Liver (tissue), 9 donors: ENCODE measurements around the gene DDX42. TPM values are rescaled to one million over a fixed set of nuclear protein-coding genes. Genes with fewer than 3 reads are reported as not detected.

Source experiments
- DNase-seq: peaks from one replicate; pipeline ENCODE4 v3.0.0-alpha.2; 2017; ENCODE audit warnings: low spot score
- H3K27ac ChIP-seq, 2 donors: one replicate each; pipeline ENCODE4 v1.7.0; 2013; ENCODE audit warnings: inconsistent platforms in 2 of 2, low read length in 2 of 2, control low read depth in 1 of 2, low read depth in 1 of 2, mild to moderate bottlenecking in 1 of 2
- H3K27me3 ChIP-seq, 4 donors: one replicate each; pipeline versions ENCODE4 v1.6.1 to v1.7.0; 2013; ENCODE audit warnings: low read length in 3 of 4, inconsistent platforms in 1 of 4, mild to moderate bottlenecking in 1 of 4, moderate library complexity in 1 of 4; ENCODE audit not compliant: control insufficient read depth in 4 of 4, insufficient read depth in 4 of 4
- H3K36me3 ChIP-seq, 4 donors: one replicate each; pipeline versions ENCODE4 v1.6.1 to v1.7.0; 2013; ENCODE audit warnings: low read length in 3 of 4, mild to moderate bottlenecking in 3 of 4, low read depth in 1 of 4, moderate library complexity in 1 of 4; ENCODE audit not compliant: control insufficient read depth in 4 of 4, insufficient read depth in 3 of 4
- H3K4me1 ChIP-seq, 4 donors: one replicate each; pipeline versions ENCODE4 v1.6.1 to v1.7.0; 2013; ENCODE audit warnings: low read length in 3 of 4, mild to moderate bottlenecking in 3 of 4, moderate library complexity in 1 of 4; ENCODE audit not compliant: control insufficient read depth in 4 of 4, insufficient read depth in 4 of 4
- H3K4me3 ChIP-seq, 3 donors: one replicate each; pipeline versions ENCODE4 v1.6.1 to v1.7.0; 2013; ENCODE audit warnings: low read length in 3 of 3, control low read depth in 1 of 3, low read depth in 1 of 3, mild to moderate bottlenecking in 1 of 3
- H3K9ac ChIP-seq, 2 donors: one replicate each; pipeline ENCODE4 v1.7.0; 2013; ENCODE audit warnings: low read length in 2 of 2, mild to moderate bottlenecking in 2 of 2, moderate library complexity in 2 of 2, control low read depth in 1 of 2, low read depth in 1 of 2
- H3K9me3 ChIP-seq, 4 donors: one replicate each; pipeline versions ENCODE4 v1.6.1 to v1.7.0; 2013; ENCODE audit warnings: low read length in 3 of 4; ENCODE audit not compliant: control insufficient read depth in 4 of 4
- EGR1 ChIP-seq, 2 donors: IDR thresholded peaks; 2 replicates each; pipeline ENCODE4 v1.6.1; 2016 to 2018; ENCODE audit warnings: antibody characterized with exemption in 2 of 2, low read depth in 2 of 2
- FOXA1 ChIP-seq: IDR thresholded peaks from 2 replicates; pipeline ENCODE4 v1.6.1; 2016; ENCODE audit warnings: antibody characterized with exemption
- FOXA2 ChIP-seq: IDR thresholded peaks from 2 replicates; pipeline ENCODE4 v1.6.1; 2016; ENCODE audit warnings: antibody characterized with exemption
- GABPA ChIP-seq, 2 donors: IDR thresholded peaks in 1 of 2; conservative IDR thresholded peaks in 1 of 2; 2 replicates each; pipeline ENCODE4 v1.6.1; 2016; ENCODE audit warnings: antibody characterized with exemption in 2 of 2, mild to moderate bottlenecking in 1 of 2, moderate library complexity in 1 of 2
- HNF4A ChIP-seq, 2 donors: conservative IDR thresholded peaks; 2 replicates each; pipeline ENCODE4 v1.6.1; 2016; ENCODE audit warnings: antibody characterized with exemption in 2 of 2, mild to moderate bottlenecking in 2 of 2
- JUND ChIP-seq, 2 donors: IDR thresholded peaks; 2 replicates each; pipeline ENCODE4 v1.6.1; 2016; ENCODE audit warnings: antibody characterized with exemption in 2 of 2
- NR2F2 ChIP-seq: IDR thresholded peaks from 2 replicates; pipeline ENCODE4 v1.6.1; 2016; ENCODE audit warnings: antibody characterized with exemption
- RAD21 ChIP-seq, 2 donors: IDR thresholded peaks; 2 replicates each; pipeline ENCODE4 v1.6.1; 2016; ENCODE audit warnings: antibody characterized with exemption in 2 of 2, mild to moderate bottlenecking in 2 of 2
- REST ChIP-seq: IDR thresholded peaks from 2 replicates; pipeline ENCODE4 v1.6.1; 2016; ENCODE audit warnings: antibody characterized with exemption, mild to moderate bottlenecking
- RXRA ChIP-seq, 2 donors: IDR thresholded peaks; 2 replicates each; pipeline ENCODE4 v1.6.1; 2017 to 2018; ENCODE audit warnings: antibody characterized with exemption in 2 of 2, mild to moderate bottlenecking in 1 of 2
- SP1 ChIP-seq: IDR thresholded peaks from 2 replicates; pipeline ENCODE4 v1.6.1; 2018; ENCODE audit warnings: antibody characterized with exemption, mild to moderate bottlenecking
- TAF1 ChIP-seq: conservative IDR thresholded peaks from 2 replicates; pipeline ENCODE4 v1.6.1; 2016; ENCODE audit warnings: antibody characterized with exemption, mild to moderate bottlenecking
- polyA plus RNA-seq, 2 donors: library from polyadenylated mRNA; stranded (reverse) in 1 of 2; unstranded in 1 of 2; fragments of 200-250 nt in 1 of 2; fragments of >200 nt in 1 of 2; fragmentation: Nextera tagmentation in 1 of 2; extraction: Ambion mirVana in 1 of 2; gene quantifications; one replicate each; pipeline versions ENCODE4 v1.2.1 to v1.2.3, GENCODE V29; 2013 to 2015
- total RNA-seq, 2 donors: library from RNA; depleted of rRNA; stranded (reverse); fragments of >200 nt; gene quantifications; one replicate each; pipeline ENCODE4 v1.2.3, GENCODE V29; 2014
- TF ChIP-seq, protein P1 (sequence below): IDR thresholded peaks from 2 replicates; pipeline ENCODE4 v1.6.1; 2016; ENCODE audit warnings: antibody characterized with exemption
- TF ChIP-seq, protein P2 (sequence below): IDR thresholded peaks from 2 replicates; pipeline ENCODE4 v1.6.1; 2016; ENCODE audit warnings: antibody characterized with exemption
- TF ChIP-seq, protein P3 (sequence below): fragments of 150-350 bp; IDR thresholded peaks from 2 replicates; pipeline ENCODE4 v1.5.1; 2017; ENCODE audit warnings: improper control_type of control experiment, low read depth, low read length; ENCODE audit not compliant: missing input control
- donor health status: healthy.
- donor health status: healthy.
- donor health status: healthy.
- donor health status: healthy.
- donor health status: healthy.

The DDX42 gene
- total and polyA plus RNA-seq, 4 donors, result 15.0 to 64.2 (median 29.9) TPM

GRCh38 chr17:63821804-63822203 lies 47.8 kb downstream of the DDX42 start (continued):
- TF ChIP-seq, protein P1, sequence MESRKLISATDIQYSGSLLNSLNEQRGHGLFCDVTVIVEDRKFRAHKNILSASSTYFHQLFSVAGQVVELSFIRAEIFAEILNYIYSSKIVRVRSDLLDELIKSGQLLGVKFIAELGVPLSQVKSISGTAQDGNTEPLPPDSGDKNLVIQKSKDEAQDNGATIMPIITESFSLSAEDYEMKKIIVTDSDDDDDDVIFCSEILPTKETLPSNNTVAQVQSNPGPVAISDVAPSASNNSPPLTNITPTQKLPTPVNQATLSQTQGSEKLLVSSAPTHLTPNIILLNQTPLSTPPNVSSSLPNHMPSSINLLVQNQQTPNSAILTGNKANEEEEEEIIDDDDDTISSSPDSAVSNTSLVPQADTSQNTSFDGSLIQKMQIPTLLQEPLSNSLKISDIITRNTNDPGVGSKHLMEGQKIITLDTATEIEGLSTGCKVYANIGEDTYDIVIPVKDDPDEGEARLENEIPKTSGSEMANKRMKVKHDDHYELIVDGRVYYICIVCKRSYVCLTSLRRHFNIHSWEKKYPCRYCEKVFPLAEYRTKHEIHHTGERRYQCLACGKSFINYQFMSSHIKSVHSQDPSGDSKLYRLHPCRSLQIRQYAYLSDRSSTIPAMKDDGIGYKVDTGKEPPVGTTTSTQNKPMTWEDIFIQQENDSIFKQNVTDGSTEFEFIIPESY, result no peak
- TF ChIP-seq SP1, result no peak
- no peak for TF ChIP-seq FOXA2
- no peak for TF ChIP-seq JUND (IDR thresholded peaks at IDR 0.05)
- no peak for TF ChIP-seq TAF1
- no peak for TF ChIP-seq GABPA (IDR thresholded peaks at IDR 0.05 in 1 of 2, conservative IDR thresholded peaks at IDR 0.05 in 1 of 2)
- TF ChIP-seq EGR1 (IDR thresholded peaks at IDR 0.05; ENCODE audit: low read depth in 2 of 2), result no peak

DNA sequence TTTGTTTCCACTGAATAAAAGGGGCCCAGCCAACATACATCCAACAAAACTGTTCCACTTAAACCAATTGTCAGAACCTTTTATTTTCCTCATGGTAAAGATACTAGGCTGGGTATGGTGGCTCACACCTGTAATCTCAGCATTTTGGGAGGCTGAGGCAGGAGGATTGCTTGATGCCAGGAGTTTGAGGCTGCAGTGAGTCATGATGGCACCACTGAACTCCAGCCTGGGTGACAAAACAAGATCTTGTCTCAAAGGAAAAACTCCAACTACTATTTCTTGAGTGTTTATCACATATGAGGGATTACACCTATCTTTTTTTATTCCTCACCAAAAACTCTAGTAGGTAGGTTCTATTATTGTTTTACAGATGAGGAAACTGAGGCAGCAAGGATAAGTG lies 48.6 kb downstream of the DDX42 start:
- H3K4me3 ChIP-seq, result no peak overlapping the region
- TF ChIP-seq, protein P2, sequence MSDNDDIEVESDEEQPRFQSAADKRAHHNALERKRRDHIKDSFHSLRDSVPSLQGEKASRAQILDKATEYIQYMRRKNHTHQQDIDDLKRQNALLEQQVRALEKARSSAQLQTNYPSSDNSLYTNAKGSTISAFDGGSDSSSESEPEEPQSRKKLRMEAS, result no peak
- TF ChIP-seq EGR1 (IDR thresholded peaks at IDR 0.05; ENCODE audit: low read depth in 2 of 2) (no peak), REST (no peak), TAF1 (no peak), HNF4A (conservative IDR thresholded peaks at IDR 0.05) (no peak), RAD21 (IDR thresholded peaks at IDR 0.05) (no peak), NR2F2 (no peak), RXRA (IDR thresholded peaks at IDR 0.05) (no peak), FOXA2 (no peak), FOXA1 (no peak), JUND (IDR thresholded peaks at IDR 0.05) (no peak)
- TF ChIP-seq, protein P3, sequence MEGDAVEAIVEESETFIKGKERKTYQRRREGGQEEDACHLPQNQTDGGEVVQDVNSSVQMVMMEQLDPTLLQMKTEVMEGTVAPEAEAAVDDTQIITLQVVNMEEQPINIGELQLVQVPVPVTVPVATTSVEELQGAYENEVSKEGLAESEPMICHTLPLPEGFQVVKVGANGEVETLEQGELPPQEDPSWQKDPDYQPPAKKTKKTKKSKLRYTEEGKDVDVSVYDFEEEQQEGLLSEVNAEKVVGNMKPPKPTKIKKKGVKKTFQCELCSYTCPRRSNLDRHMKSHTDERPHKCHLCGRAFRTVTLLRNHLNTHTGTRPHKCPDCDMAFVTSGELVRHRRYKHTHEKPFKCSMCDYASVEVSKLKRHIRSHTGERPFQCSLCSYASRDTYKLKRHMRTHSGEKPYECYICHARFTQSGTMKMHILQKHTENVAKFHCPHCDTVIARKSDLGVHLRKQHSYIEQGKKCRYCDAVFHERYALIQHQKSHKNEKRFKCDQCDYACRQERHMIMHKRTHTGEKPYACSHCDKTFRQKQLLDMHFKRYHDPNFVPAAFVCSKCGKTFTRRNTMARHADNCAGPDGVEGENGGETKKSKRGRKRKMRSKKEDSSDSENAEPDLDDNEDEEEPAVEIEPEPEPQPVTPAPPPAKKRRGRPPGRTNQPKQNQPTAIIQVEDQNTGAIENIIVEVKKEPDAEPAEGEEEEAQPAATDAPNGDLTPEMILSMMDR, result no peak
- peaks cover 8 to 73% (median 55%) of the 10 kb centered on the region in 4 donors for H3K36me3 ChIP-seq
- no peak overlapping the region for H3K9ac ChIP-seq
- no peak overlapping the region for H3K27ac ChIP-seq
- H3K9me3 ChIP-seq, result no peaks in the 10 kb centered on the region
- peaks cover 0 to 25% (median 24%) of the 10 kb centered on the region in 4 donors for H3K4me1 ChIP-seq
- no peaks in the 10 kb centered on the region for H3K27me3 ChIP-seq
- DNase-seq, result no peak
